GOT3 (cell line): ENCODE measurements around the gene FGFBP2.

Source experiments
- DNase-seq: peaks from one replicate; lab custom pipeline; 2025; ENCODE audit warnings: mixed read lengths; lab: John Stamatoyannopoulos, UW

FGFBP2 gene

GRCh38 chr4:15963001-15963451 lies at the start of gene FGFBP2:
Gene FGFBP2, minus strand, starts transcription at chr4:15963175. Its CDS starts 46 bp downstream, at chr4:15963129.
- DNase-seq, result no peak

DNA sequence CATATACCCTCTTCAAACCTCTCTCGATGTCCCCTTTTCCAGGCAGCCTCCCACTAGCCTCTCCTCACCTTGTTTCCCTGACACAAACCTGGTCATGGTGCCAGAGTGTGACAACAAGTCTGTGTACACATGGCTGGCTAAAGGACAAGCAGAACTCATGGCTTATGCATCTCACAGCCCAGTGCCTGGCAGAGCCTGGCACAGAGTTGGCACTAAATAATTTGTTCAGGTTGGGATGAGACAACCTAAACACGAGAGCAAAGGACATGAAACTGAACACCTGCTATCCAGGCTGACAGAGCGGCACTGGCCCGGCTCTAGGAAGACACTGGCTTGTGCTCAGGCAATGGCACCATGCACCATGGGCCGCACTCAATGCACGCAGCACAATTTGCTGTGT lies 48.2 kb upstream of the FGFBP2 start:
- DNase-seq, result no peak

DNA sequence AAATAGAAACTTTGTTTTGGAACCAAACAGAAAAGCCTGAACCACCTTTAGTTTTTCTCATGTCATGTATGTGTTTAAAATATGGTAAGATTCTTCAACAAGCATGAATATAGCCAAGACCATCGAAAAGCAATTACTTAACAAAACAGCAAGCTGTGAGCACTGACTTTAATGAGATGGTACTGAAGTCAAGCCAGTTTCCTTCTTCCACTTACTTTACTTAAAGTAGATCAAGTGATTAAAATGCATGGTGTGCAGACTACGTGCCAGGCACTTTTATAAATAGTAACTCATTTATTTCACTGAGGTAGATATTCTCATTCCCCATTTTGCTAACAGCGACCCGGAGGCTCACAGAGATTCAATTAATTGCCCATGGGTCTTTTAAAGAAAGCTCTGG lies 46.2 kb upstream of the FGFBP2 start:
- no peak for DNase-seq

DNA sequence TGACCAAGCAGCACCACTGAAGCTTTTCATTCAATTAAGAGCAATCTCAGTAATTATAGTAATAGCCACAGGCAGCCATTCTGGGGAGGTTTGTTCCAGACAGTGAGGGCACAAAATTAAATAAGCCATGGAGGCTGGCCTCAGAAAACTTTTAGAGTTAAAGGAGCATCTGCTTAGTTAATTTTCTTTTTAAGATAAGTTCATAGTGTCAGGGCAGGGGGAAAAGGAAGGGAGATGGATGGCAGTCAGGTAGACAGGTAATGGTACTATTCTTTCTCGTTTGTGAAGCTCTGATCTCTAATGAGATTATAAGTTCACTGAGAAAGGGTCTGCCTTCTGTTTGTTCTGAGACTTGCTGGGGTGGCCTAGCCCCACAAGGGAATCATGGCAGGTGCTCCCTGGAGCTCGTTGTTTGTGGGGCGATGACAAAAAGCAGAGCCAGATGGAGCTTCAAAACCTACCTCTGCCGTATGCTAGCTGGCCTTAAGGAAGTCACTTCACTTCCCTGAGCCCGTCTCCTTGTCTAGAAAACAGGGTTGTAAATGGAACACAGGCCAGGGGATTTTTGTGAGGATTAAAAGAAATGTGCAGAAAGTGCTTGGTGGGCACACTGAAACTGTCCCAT lies 44.6 kb upstream of the FGFBP2 start:
- no peak for DNase-seq

GRCh38 chr4:16006771-16007446 lies 43.9 kb upstream of the FGFBP2 start:
- no peak for DNase-seq

GRCh38 chr4:16005676-16006075 lies 42.7 kb upstream of the FGFBP2 start:
- no peak for DNase-seq

- DNase-seq, result no peak
Observed at GRCh38 chr4:16001484-16001858, 38.5 kb upstream of the FGFBP2 start.

GRCh38 chr4:16000708-16001483 lies 37.9 kb upstream of the FGFBP2 start:
- DNase-seq, result peak; percentile 94

GRCh38 chr4:15996773-15997172 lies 33.8 kb upstream of the FGFBP2 start:
- DNase-seq, result no peak

GRCh38 chr4:15995826-15996225 lies 32.9 kb upstream of the FGFBP2 start:
- no peak for DNase-seq

GRCh38 chr4:15992167-15992485 lies 29.2 kb upstream of the FGFBP2 start:
- DNase-seq, result no peak

DNA sequence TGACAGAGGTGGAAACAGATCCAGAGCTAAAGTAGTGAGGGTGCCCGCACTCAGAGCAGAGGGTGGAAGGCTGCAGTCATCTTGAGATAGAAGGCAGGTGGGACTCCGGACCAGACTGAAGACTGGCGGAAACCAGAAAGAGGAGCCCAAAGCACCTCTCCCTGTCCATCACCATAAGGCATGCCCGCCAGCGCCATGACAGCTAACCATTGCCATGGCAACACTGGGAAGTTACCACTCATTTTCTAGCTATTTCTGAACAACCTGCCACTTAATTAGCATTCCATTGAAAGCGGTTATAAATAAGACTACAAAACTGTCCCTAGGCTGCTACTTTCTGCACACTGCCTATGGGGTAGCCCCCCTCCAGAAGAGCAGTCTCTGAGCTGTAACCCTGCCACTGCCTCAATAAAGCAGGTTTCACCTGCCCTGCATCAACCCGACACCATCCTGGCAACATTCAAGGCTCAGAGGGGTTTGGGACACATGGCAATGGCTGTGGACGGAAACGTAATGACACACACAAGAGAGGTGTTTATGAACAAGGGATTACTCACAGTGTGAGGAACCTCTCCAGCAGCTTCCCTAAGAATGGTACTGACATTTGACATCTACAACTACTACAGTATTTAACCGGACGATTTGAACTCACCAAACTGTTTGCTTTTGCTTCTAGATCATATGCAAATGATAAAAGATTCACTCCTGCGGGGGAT lies 27.8 kb upstream of the FGFBP2 start:
- no peak for DNase-seq

- DNase-seq, result no peak
Observed at GRCh38 chr4:15989424-15989823, 26.4 kb upstream of the FGFBP2 start.

- DNase-seq, result no peak
Observed at GRCh38 chr4:15988222-15988621, 25.2 kb upstream of the FGFBP2 start.

- DNase-seq, result no peak
Observed at GRCh38 chr4:15986907-15987306, 23.9 kb upstream of the FGFBP2 start.

DNA sequence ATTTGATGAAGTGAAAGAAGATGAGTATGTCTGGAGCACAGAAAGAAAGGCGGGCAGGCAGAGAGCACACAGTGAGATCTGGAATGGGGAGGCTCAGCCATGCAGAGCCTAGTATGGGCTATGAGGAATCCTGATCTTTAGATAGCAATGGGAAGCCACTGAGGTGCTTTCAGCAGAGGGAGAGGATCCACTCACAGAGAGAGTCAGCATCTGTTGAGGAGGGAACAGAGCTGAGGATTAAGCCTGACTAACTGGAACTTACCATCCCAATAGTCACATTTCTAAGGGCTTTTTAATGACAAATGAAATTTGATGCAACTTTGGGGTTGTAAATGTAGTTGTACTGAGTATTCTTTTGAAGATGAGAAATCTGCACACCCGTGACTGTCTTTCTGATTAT lies 20.6 kb upstream of the FGFBP2 start:
- no peak for DNase-seq

DNA sequence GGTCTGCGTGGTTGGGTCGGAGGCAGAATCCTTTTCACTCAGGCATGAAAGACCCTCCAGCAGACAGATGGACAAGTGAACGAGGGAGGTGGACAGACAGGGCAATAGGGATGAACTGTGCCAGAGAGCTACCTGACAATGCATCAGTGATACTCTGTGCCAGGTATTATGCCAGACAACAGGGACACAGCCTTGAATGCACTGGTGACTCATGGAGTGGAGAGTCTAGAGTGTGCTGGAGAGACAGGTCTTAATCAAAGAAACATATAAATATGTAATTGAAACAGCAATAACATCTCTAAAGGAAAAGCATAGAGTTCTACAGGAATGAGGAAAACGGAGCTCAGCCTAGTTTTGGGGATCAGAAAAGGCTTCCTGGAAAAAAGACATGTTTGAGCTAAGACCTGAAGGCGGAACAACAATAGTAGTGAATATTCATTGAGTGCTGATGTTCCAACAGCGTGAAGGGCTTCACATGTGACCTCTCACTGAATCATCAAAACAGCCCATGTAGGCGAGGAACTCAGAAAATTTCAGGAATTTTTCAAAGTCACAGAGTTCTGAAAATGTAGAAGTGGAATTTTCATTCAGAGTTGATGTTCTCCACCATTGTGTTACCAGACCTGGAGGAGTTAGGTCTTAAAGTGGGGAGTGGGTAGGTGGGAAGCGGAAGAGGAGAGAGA lies 20.0 kb upstream of the FGFBP2 start:
- no peak for DNase-seq

DNA sequence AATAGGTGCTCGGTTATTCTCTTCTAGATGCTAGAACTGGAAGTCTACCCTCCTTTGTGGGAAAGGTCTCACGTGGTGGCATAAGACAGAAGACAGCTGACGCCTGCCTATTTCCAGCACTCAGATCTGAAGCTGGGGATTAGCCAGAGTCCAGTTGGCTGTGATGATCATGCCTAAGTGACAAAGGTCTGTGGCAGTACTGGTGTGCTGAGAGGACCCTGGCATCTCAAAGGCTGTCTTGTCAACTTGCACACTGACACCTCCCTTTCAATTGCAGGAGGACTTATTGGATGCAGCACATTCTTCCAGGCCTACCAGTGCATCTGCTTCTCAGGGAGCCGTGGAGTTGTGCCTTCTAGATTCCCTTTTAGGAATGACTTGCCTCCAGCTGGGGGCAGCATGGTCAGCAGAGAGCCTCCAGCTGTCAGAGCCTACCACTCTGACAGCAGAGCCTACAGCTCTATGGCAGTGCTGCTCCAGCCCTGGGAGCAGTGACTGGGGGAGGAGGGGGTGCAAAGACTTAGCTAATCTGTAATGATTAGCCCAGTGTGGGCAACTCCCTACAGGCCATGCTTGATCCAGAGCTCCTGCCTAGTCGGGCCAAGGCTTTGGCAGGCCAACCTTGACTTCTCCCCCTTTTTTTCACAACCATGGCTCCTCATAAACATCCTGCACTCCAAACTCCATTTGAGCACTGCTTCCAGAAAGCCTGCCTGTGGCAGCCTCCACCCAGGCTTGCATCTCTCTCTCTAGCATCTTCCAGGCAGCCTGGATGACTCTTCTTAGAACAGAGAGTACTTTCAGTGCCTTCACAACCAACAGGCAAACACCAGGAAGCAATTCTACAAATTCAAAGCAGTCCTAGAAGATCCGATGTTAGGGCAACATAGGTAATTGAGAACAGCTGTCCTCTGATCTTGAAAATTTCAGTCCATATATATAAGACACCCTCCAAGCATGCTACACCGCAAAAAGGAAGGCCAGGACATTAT lies 13.8 kb upstream of the FGFBP2 start:
- DNase-seq, result no peak

- no peak for DNase-seq
Observed at GRCh38 chr4:15971068-15971801, 8.3 kb upstream of the FGFBP2 start.
